ENCODE measurements around the gene MYO7B.

MYO7B gene

DNA sequence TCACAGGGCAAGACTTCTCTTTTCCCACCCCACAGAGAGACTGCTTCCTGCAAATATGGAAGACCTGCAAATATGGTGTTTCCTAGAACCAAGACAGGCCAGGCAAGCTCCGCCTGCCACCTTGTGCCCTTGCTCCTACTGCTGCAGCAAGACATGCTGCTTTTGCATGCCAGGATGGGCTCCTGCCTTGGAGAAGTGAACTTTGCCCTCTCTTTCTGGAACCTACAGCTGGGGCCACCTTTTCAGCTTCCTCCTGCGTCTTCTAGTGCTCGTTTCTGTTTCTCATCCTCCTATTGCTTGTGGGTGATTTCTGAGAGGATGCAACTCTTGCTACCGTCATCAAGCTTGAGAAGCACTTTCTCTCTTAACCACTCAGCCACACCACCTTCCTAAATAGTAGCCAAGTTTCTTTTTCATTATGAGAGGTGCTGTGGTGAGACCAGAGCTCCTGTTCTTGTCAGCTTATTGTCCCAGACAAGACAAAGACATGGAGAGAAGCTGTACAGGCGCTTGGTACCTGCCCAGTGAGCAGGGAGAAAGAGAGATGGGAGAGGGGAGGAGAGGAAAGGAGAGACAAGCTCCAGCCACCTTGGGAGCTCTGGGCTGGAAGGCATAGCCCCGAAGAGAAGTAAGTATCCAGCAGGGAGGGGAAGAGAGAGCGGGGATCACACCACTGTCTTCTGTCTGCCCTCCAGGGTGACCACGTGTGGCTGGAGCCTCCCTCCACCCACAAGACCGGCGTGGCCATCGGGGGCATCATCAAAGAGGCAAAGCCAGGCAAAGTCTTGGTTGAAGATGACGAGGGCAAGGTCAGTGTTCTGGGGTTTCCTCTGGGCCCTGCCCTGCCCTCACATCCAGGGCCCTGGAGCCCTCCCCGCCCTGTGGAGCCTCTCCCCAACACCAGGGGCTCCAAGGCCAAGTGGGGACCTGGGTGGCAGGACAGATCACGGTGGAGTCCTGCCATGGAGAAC, 28.3 kb downstream of the MYO7B start:
- Histone ChIP-seq H3K4me2 (ENCODE audit: low read length) (no peak overlapping the region), H3K36me3 (ENCODE audit: control insufficient read depth, insufficient read depth, low read length) (no peaks in the 10 kb centered on the region), H3K27ac (ENCODE audit: low read depth, low read length) (no peak overlapping the region), H2BK15ac (replicated peaks; ENCODE audit: low read depth) (no peak overlapping the region), H3K4me1 (ENCODE audit: control insufficient read depth, low read depth, low read length) (no peaks in the 10 kb centered on the region), H3K27me3 (ENCODE audit: insufficient read depth, low read length, poor library complexity) (no peaks in the 10 kb centered on the region), H3K56ac (ENCODE audit: low read length) (no peak overlapping the region), H3K23ac (ENCODE audit: low read length) (no peak overlapping the region), H2BK5ac (ENCODE audit: low read length) (no peak overlapping the region), H3K79me1 (ENCODE audit: low read length) (no peaks in the 10 kb centered on the region), H4K8ac (ENCODE audit: low read depth, low read length) (no peak overlapping the region), H3K18ac (ENCODE audit: low read length) (no peak overlapping the region), H4K5ac (ENCODE audit: low read length) (no peak overlapping the region), H3K79me2 (ENCODE audit: control insufficient read depth, insufficient read depth, low read length) (no peaks in the 10 kb centered on the region), H3K4ac (ENCODE audit: low read depth, low read length) (no peak overlapping the region), H3K4me3 (ENCODE audit: low read length) (no peak overlapping the region), H2BK120ac (ENCODE audit: low read depth, low read length) (no peak overlapping the region), H2AK5ac (ENCODE audit: low read length) (no peak overlapping the region), H3K9ac (ENCODE audit: low read length) (no peak overlapping the region)
- no CpG with 5 or more reads among the region's 14 CpGs for WGBS (ENCODE audit: extremely low coverage, insufficient coverage, low lambda C conversion rate)
- no peak for DNase-seq

DNA sequence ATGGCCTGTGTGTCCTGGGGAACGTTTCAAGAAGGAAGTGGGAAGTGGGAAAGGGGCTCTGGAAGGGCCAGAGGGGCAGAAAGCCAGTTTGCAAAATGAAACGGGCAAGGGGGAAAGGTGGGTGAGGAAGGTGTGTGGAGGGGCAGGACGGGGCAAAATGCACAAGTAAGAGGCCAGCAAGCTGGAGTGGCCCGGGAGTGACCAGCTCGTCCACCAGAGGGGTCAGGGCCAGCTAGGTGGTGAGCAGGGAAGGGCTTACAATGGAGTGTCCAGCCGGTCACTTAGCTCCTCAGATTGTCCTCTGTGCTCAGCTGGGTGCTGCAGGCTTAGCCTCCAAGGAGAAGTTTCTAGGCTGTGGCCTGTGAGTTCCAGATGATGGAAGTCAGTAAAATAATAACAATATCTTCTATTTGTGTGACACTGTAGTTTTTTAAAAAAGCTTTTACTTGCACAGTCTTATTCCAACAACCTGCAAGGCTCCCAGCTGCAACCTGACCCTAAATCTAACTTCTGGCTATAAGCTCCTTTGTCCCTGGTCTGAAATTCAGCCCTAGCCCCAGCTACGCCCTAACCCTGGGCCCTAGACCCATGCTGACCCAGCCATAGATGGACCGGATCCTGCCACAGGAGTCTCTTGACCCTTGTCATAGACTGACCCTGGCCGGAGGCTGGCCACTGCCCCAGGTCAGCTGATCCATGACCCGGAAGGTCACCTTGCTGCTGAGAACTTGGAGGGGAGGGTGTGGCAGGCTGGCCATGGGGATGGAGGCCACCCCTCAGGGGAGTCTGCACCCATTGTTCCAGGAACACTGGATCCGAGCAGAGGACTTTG, 29.2 kb downstream of the MYO7B start:
- WGBS (ENCODE audit: extremely low coverage, insufficient coverage, low lambda C conversion rate), result no CpG with 5 or more reads among the region's 11 CpGs
- no peak overlapping the region for H2BK15ac ChIP-seq (replicated peaks; ENCODE audit: low read depth)
- no peaks in the 10 kb centered on the region for H3K79me2 ChIP-seq (ENCODE audit: control insufficient read depth, insufficient read depth, low read length)
- H3K27me3 ChIP-seq (ENCODE audit: insufficient read depth, low read length, poor library complexity), result no peaks in the 10 kb centered on the region
- H3K4me3 ChIP-seq (ENCODE audit: low read length), result no peak overlapping the region
- DNase-seq, result no peak
- no peak overlapping the region for H3K27ac ChIP-seq (ENCODE audit: low read depth, low read length)
- H4K5ac ChIP-seq (ENCODE audit: low read length), result no peak overlapping the region
- H3K18ac ChIP-seq (ENCODE audit: low read length), result no peak overlapping the region
- no peak overlapping the region for H3K56ac ChIP-seq (ENCODE audit: low read length)
- H3K4ac ChIP-seq (ENCODE audit: low read depth, low read length), result no peak overlapping the region
- no peaks in the 10 kb centered on the region for H3K36me3 ChIP-seq (ENCODE audit: control insufficient read depth, insufficient read depth, low read length)
- H2AK5ac ChIP-seq (ENCODE audit: low read length), result no peak overlapping the region
- no peak overlapping the region for H3K4me2 ChIP-seq (ENCODE audit: low read length)
- no peak overlapping the region for H3K23ac ChIP-seq (ENCODE audit: low read length)
- H3K79me1 ChIP-seq (ENCODE audit: low read length), result no peaks in the 10 kb centered on the region
- H4K8ac ChIP-seq (ENCODE audit: low read depth, low read length), result no peak overlapping the region
- no peak overlapping the region for H3K9ac ChIP-seq (ENCODE audit: low read length)
- no peaks in the 10 kb centered on the region for H3K4me1 ChIP-seq (ENCODE audit: control insufficient read depth, low read depth, low read length)
- no peak overlapping the region for H2BK120ac ChIP-seq (ENCODE audit: low read depth, low read length)
- H2BK5ac ChIP-seq (ENCODE audit: low read length), result no peak overlapping the region

DNA sequence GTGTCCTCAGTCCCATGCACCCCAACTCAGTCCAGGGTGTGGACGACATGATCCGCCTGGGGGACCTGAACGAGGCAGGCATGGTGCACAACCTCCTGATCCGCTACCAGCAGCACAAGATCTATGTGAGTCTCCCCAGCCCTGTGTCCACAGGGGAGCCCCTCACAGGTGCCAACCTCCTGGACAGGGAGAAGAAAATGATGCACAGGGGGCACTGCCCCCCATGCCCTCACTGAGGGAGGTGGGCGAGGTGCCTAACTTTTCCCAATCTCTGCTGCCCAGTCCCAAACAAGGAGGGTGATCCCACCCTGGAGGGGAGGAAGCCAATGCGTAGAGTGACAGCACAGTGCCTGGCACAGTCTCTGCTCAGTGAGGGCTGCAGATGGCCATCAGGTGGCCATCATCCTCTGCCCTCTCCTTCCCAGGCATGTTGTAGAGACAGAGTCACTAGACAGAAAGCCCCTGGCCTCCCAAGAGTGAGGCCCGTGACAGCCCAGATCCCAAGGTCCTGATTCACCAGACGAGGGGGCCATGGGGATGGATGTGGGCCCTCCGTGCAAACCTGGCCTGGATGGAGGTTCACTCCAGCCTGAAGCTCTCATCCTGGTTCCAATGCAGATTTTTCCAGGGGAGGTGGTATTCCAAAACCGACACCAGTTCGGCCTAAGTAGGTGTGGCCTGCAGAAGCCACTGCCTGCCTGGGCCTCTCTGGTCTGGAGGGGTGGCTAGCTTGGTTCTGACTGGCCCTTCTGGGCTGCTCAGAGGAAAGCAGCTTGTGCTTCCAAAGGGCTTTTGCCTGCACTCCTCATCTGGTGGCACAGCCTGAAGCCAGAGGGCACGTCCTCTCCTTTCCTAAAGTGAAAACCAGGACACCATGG, 30.0 kb downstream of the MYO7B start:
- WGBS (ENCODE audit: extremely low coverage, insufficient coverage, low lambda C conversion rate), result no CpG with 5 or more reads among the region's 12 CpGs
- Histone ChIP-seq H2BK15ac (replicated peaks; ENCODE audit: low read depth) (no peak overlapping the region), H3K9ac (ENCODE audit: low read length) (no peak overlapping the region), H4K5ac (ENCODE audit: low read length) (no peak overlapping the region), H3K27me3 (ENCODE audit: insufficient read depth, low read length, poor library complexity) (no peaks in the 10 kb centered on the region), H2AK5ac (ENCODE audit: low read length) (no peak overlapping the region), H3K18ac (ENCODE audit: low read length) (no peak overlapping the region), H3K27ac (ENCODE audit: low read depth, low read length) (no peak overlapping the region), H3K79me2 (ENCODE audit: control insufficient read depth, insufficient read depth, low read length) (no peaks in the 10 kb centered on the region), H2BK120ac (ENCODE audit: low read depth, low read length) (no peak overlapping the region), H3K4me1 (ENCODE audit: control insufficient read depth, low read depth, low read length) (no peaks in the 10 kb centered on the region), H2BK5ac (ENCODE audit: low read length) (no peak overlapping the region), H4K8ac (ENCODE audit: low read depth, low read length) (no peak overlapping the region), H3K56ac (ENCODE audit: low read length) (no peak overlapping the region), H3K4me2 (ENCODE audit: low read length) (no peak overlapping the region), H3K4ac (ENCODE audit: low read depth, low read length) (no peak overlapping the region), H3K36me3 (ENCODE audit: control insufficient read depth, insufficient read depth, low read length) (no peaks in the 10 kb centered on the region), H3K79me1 (ENCODE audit: low read length) (no peaks in the 10 kb centered on the region), H3K4me3 (ENCODE audit: low read length) (no peak overlapping the region), H3K23ac (ENCODE audit: low read length) (no peak overlapping the region)
- DNase-seq, result no peak

DNA sequence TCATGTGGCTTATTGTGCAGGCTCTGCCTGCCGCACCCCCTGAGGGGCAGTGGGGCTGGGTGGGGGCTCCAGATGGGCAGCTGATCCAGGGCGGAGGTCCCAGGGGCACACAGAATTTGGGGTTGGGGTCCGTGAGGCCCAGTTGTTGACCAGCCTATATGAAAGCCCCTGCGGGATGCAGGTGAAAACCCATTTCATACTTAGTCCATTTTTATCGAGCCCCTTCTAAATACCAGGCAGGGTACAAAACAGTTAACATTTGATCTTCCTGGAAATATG, 30.6 kb downstream of the MYO7B start:
- Histone ChIP-seq H2BK5ac (ENCODE audit: low read length) (no peak overlapping the region), H3K79me2 (ENCODE audit: control insufficient read depth, insufficient read depth, low read length) (no peaks in the 10 kb centered on the region), H3K4me1 (ENCODE audit: control insufficient read depth, low read depth, low read length) (no peaks in the 10 kb centered on the region), H3K4ac (ENCODE audit: low read depth, low read length) (no peak overlapping the region), H4K5ac (ENCODE audit: low read length) (no peak overlapping the region), H3K23ac (ENCODE audit: low read length) (no peak overlapping the region), H3K4me2 (ENCODE audit: low read length) (no peak overlapping the region), H2AK5ac (ENCODE audit: low read length) (no peak overlapping the region), H3K4me3 (ENCODE audit: low read length) (no peak overlapping the region), H2BK15ac (replicated peaks; ENCODE audit: low read depth) (no peak overlapping the region), H3K27me3 (ENCODE audit: insufficient read depth, low read length, poor library complexity) (no peaks in the 10 kb centered on the region), H3K36me3 (ENCODE audit: control insufficient read depth, insufficient read depth, low read length) (no peaks in the 10 kb centered on the region), H4K8ac (ENCODE audit: low read depth, low read length) (no peak overlapping the region), H3K9ac (ENCODE audit: low read length) (no peak overlapping the region), H3K18ac (ENCODE audit: low read length) (no peak overlapping the region), H2BK120ac (ENCODE audit: low read depth, low read length) (no peak overlapping the region), H3K56ac (ENCODE audit: low read length) (no peak overlapping the region), H3K79me1 (ENCODE audit: low read length) (no peaks in the 10 kb centered on the region), H3K27ac (ENCODE audit: low read depth, low read length) (no peak overlapping the region)
- no CpG with 5 or more reads among the region's 5 CpGs for WGBS (ENCODE audit: extremely low coverage, insufficient coverage, low lambda C conversion rate)
- no peak for DNase-seq

DNA sequence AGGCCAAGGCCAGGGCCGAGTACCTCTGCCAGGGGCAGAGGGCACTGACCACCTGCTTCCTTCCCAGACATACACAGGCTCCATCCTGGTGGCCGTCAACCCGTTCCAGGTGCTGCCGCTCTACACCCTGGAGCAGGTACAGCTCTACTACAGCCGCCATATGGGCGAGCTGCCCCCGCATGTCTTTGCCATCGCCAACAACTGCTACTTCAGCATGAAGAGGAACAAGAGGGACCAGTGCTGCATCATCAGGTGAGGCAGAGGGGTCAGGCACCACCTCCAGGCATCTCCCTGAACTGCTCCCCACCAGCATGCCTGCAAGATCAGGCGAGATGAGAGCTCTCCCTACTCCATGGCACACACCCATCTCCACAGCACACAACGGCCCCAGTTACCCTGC, 31.1 kb downstream of the MYO7B start:
- WGBS (ENCODE audit: extremely low coverage, insufficient coverage, low lambda C conversion rate), result no CpG with 5 or more reads among the region's 10 CpGs
- Histone ChIP-seq H3K9ac (ENCODE audit: low read length) (no peak overlapping the region), H2BK5ac (ENCODE audit: low read length) (no peak overlapping the region), H3K79me1 (ENCODE audit: low read length) (no peaks in the 10 kb centered on the region), H3K27ac (ENCODE audit: low read depth, low read length) (no peak overlapping the region), H3K18ac (ENCODE audit: low read length) (no peak overlapping the region), H3K4me3 (ENCODE audit: low read length) (no peak overlapping the region), H3K56ac (ENCODE audit: low read length) (no peak overlapping the region), H3K4me1 (ENCODE audit: control insufficient read depth, low read depth, low read length) (no peaks in the 10 kb centered on the region), H4K5ac (ENCODE audit: low read length) (no peak overlapping the region), H3K4ac (ENCODE audit: low read depth, low read length) (no peak overlapping the region), H3K27me3 (ENCODE audit: insufficient read depth, low read length, poor library complexity) (no peaks in the 10 kb centered on the region), H3K79me2 (ENCODE audit: control insufficient read depth, insufficient read depth, low read length) (no peaks in the 10 kb centered on the region), H3K36me3 (ENCODE audit: control insufficient read depth, insufficient read depth, low read length) (no peaks in the 10 kb centered on the region), H3K4me2 (ENCODE audit: low read length) (no peak overlapping the region), H2BK120ac (ENCODE audit: low read depth, low read length) (no peak overlapping the region), H3K23ac (ENCODE audit: low read length) (no peak overlapping the region), H2BK15ac (replicated peaks; ENCODE audit: low read depth) (no peak overlapping the region), H4K8ac (ENCODE audit: low read depth, low read length) (no peak overlapping the region), H2AK5ac (ENCODE audit: low read length) (no peak overlapping the region)
- no peak for DNase-seq
